ENCODE measurements around the gene PITPNB.
A peak's percentile ranks its signal among the peaks of the same experiment; 100 is the strongest.

Gene PITPNB

DNA sequence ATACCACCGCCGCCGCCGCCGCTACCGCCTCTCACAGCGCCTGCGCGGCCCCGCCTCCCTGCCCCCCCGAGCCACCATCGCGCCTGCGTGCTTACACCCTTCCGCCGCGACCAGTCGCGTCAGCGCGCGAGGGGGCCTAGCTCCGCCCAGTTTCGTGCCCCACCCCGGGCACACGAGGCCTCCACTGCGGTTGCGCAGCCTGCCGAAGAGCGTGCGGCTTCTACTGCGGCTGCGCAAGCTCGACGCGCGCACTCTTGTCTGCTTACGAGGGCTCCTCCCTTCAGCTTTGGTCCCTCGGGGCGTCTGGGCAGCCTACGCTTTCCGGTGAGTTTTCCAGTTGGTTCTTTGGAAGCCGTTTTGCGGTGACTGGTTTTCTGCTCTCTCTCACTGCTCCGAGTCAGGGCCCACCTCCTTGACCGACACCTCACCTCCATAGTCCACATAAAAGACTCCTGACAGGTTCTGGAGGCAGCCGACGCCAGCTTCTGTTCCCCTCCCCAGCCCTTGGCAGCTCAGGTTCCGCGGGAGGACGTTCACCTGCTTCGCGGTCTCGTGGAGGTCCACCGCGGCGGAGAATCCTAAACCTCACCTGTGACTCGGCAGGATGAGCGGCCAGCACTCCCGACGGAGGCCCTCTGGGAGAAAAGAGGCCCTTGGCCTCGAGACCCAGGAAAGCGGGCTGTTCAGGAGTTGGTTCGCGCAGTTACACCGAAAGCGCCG lies at the start of gene PITPNB:
Gene PITPNB, minus strand, starts transcription at position 35 of the 720 bp plus-strand sequence. CDS start 65 bp downstream, outside the sequence.
- H3K4me1 ChIP-seq (ENCODE audit: control insufficient read depth, insufficient read depth, low read length): peaks cover 11% of the 10 kb centered on the region
- H3K27me3 ChIP-seq (ENCODE audit: control insufficient read depth, insufficient read depth, low read length): no peaks in the 10 kb centered on the region
- H3K9ac ChIP-seq (ENCODE audit: low read depth, low read length): peak within 1 kb of the TSS; percentile 93
- H3K4me3 ChIP-seq (ENCODE audit: low read depth, low read length): peak within 1 kb of the TSS; percentile 97
- no peaks in the 10 kb centered on the region for H3K36me3 ChIP-seq (ENCODE audit: control insufficient read depth, insufficient read depth, low read length)
- H3K9me3 ChIP-seq (ENCODE audit: control insufficient read depth, insufficient read depth, low read length): no peaks in the 10 kb centered on the region

DNA sequence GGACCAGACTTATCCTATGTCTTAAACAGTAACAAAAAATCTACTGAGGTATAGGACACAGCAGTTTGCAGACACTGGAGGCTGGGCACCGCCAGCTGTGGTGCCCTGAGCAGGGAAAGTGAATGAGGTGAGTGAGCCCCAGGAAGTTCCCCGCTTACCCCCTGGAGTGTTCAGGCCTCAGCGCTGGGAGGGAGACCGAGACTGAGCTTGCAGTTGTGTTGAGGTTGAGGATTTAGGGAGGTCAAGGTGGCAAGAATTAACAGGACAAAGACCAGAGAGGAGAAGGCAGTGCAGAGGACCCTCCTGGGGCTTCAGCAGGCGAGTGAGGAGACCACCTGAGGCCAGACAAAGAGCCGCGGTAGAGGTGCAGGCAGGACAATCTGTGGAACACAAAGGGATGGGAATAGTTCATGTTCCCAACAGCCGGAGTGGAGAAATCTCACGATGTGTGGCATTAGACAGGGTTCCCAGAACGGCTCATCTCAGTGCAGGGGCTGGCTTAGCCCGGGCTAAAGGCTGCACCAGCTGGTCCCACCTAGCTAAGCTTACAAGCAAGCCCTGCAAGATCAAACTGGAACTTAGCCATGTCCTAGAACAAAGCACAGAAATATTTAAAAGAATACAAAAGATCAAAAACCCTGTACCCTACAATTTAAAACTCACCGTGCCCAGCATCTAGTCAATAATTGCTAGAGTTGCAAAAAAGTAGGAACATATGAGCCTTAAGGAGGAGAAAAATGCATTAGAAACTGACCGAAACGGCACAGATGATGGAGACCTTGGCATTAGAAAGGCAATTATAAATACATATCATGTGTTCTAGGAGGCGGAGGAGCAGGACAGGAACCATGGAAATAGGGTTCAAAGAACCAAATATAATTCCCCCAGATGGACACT lies 47.4 kb upstream of the PITPNB start:
- H3K4me3 ChIP-seq (ENCODE audit: low read depth, low read length): no peak overlapping the region
- H3K9ac ChIP-seq (ENCODE audit: low read depth, low read length): no peak overlapping the region
- peaks cover 7% of the 10 kb centered on the region for H3K4me1 ChIP-seq (ENCODE audit: control insufficient read depth, insufficient read depth, low read length)
- H3K36me3 ChIP-seq (ENCODE audit: control insufficient read depth, insufficient read depth, low read length): no peaks in the 10 kb centered on the region
- no peaks in the 10 kb centered on the region for H3K9me3 ChIP-seq (ENCODE audit: control insufficient read depth, insufficient read depth, low read length)
- H3K27me3 ChIP-seq (ENCODE audit: control insufficient read depth, insufficient read depth, low read length): no peaks in the 10 kb centered on the region

DNA sequence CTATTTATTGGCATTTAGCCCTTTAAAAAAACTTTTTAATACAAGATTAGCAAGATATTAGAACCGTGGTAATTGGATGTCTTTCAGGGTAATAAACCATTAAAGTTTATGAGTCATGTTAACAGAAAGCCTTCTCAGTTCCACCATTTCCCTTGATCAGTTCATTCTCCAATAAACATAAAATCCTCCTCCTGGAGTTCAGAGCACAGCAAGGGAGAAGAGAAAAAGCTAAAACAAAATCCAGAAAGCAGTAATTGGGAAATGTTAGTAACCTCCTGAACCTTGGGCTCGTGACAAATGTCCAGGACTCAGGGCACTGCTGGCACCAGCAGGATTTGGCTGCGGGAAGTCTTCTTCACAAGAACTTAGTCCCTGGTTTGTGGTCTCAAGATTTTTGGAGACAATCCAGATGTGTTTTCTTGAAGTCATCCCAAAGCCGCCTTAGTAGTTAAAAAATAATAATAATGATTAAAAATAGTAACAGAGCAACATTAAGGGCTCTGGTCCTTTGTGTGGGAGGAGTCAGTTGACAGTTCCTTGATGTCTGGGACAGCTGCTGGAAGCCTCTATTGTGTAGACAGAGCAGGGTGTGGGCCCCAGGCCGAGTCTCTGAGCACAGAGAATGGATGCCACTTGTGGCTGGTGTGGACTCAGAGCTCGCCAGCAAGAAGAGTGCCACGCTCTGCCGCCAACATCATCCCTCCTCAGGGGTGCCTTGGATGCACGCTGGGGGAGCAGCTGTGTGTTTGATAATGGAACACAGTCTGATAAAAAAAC lies 43.4 kb upstream of the PITPNB start:
- Histone ChIP-seq H3K4me3 (ENCODE audit: low read depth, low read length) (no peak overlapping the region), H3K4me1 (ENCODE audit: control insufficient read depth, insufficient read depth, low read length) (peaks cover 7% of the 10 kb centered on the region), H3K9me3 (ENCODE audit: control insufficient read depth, insufficient read depth, low read length) (no peaks in the 10 kb centered on the region), H3K36me3 (ENCODE audit: control insufficient read depth, insufficient read depth, low read length) (no peaks in the 10 kb centered on the region), H3K9ac (ENCODE audit: low read depth, low read length) (no peak overlapping the region), H3K27me3 (ENCODE audit: control insufficient read depth, insufficient read depth, low read length) (no peaks in the 10 kb centered on the region)

DNA sequence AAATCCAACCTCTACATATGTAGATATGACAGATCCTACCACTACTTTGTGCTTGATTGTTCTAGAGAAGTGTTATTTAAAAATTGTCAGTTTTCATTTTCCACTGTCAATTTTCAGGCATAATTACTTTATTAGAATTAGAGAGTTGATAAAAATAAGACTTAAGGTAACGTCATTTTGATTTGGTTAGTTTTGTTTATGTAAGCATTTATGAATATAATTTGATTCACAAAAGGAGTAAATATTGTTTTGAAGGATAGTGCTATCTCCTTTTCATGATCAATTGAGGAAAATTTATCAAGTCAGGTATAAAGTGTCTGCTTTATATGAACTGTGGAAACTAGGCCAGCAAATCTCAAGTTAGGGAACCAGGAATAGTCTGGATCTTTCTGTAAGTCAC lies 42.6 kb upstream of the PITPNB start:
- Histone ChIP-seq H3K27me3 (ENCODE audit: control insufficient read depth, insufficient read depth, low read length) (no peaks in the 10 kb centered on the region), H3K9me3 (ENCODE audit: control insufficient read depth, insufficient read depth, low read length) (no peaks in the 10 kb centered on the region), H3K4me1 (ENCODE audit: control insufficient read depth, insufficient read depth, low read length) (peaks cover 7% of the 10 kb centered on the region), H3K9ac (ENCODE audit: low read depth, low read length) (no peak overlapping the region), H3K36me3 (ENCODE audit: control insufficient read depth, insufficient read depth, low read length) (no peaks in the 10 kb centered on the region), H3K4me3 (ENCODE audit: low read depth, low read length) (no peak overlapping the region)

DNA sequence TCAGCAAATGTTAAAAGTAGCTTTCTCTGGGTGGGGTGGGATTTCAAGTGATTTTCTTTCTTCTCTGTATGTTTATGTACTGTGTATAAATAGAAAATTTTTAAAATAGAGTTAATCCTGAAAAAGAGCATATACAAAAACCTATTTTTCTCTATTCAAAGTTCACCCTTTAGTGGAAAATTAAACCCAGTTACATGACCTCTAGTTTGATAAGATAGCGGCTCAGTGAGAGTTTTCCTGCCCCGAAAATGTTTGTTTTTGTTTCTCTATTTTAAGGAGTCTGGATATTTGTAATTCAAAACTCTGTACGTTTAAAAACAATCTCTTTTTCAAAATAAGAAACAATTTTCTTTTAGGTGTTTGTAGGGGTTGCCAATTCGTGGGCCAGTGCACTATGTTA lies 42.1 kb upstream of the PITPNB start:
- Histone ChIP-seq H3K9ac (ENCODE audit: low read depth, low read length) (no peak overlapping the region), H3K9me3 (ENCODE audit: control insufficient read depth, insufficient read depth, low read length) (no peaks in the 10 kb centered on the region), H3K27me3 (ENCODE audit: control insufficient read depth, insufficient read depth, low read length) (no peaks in the 10 kb centered on the region), H3K36me3 (ENCODE audit: control insufficient read depth, insufficient read depth, low read length) (no peaks in the 10 kb centered on the region), H3K4me1 (ENCODE audit: control insufficient read depth, insufficient read depth, low read length) (peaks cover 4% of the 10 kb centered on the region), H3K4me3 (ENCODE audit: low read depth, low read length) (no peak overlapping the region)

DNA sequence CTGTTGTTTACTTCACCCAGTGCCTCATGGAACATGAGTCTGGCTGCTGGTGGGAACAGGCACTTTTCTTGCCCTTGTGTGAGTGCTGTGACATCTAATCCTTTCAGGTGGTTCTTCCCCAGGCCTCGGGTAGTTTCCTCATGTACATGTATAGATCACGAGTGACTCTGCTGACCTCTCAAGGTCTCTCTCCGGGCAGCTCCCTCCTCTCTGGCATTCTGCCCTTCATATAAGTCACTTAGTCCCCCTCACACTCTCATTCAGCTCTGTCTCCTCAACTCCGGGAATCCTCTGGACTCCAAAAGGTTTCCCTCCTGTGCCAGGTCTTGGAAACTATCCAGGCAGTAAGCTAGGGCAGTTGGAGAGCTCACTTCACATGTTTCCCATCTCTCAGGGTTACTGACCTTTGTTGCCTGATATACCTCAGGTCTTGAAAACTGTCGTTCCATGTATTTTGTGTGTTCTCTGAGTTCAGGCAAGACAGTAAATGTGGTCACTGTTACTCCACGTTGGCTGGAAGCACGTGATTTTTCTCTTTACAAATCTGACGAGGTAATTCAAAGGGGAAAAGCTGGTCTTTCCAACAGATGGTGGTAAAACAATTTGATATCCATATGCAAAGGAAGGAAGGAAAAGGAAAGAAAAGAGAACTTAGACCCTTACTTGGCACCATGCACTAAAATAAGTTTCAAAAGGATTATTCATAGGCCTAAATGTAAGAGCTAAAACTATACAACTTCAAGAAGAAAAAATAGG lies 40.5 kb upstream of the PITPNB start:
- H3K27me3 ChIP-seq (ENCODE audit: control insufficient read depth, insufficient read depth, low read length): no peaks in the 10 kb centered on the region
- no peak overlapping the region for H3K9ac ChIP-seq (ENCODE audit: low read depth, low read length)
- no peaks in the 10 kb centered on the region for H3K36me3 ChIP-seq (ENCODE audit: control insufficient read depth, insufficient read depth, low read length)
- no peaks in the 10 kb centered on the region for H3K9me3 ChIP-seq (ENCODE audit: control insufficient read depth, insufficient read depth, low read length)
- no peaks in the 10 kb centered on the region for H3K4me1 ChIP-seq (ENCODE audit: control insufficient read depth, insufficient read depth, low read length)
- no peak overlapping the region for H3K4me3 ChIP-seq (ENCODE audit: low read depth, low read length)

DNA sequence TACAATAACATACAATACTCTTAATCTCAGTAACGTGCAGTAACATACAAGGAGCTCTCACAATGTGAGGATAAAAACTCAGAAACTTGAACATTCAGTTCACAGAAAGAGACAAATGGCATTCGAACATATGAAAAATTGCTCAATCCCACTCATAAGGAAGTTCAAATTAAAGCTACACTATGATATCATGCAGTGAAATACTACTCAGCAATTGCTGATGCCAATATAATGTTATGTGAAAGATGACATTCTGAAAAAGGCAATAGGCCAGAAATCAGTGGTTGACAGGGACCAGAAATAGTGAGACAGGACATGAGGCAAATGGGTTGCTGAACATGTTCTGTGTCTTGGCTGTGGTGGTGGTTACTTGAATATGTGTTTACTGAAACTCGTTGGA lies 33.7 kb upstream of the PITPNB start:
- Histone ChIP-seq H3K36me3 (ENCODE audit: control insufficient read depth, insufficient read depth, low read length) (no peaks in the 10 kb centered on the region), H3K9ac (ENCODE audit: low read depth, low read length) (no peak overlapping the region), H3K9me3 (ENCODE audit: control insufficient read depth, insufficient read depth, low read length) (no peaks in the 10 kb centered on the region), H3K27me3 (ENCODE audit: control insufficient read depth, insufficient read depth, low read length) (no peaks in the 10 kb centered on the region), H3K4me1 (ENCODE audit: control insufficient read depth, insufficient read depth, low read length) (no peaks in the 10 kb centered on the region), H3K4me3 (ENCODE audit: low read depth, low read length) (no peak overlapping the region)

DNA sequence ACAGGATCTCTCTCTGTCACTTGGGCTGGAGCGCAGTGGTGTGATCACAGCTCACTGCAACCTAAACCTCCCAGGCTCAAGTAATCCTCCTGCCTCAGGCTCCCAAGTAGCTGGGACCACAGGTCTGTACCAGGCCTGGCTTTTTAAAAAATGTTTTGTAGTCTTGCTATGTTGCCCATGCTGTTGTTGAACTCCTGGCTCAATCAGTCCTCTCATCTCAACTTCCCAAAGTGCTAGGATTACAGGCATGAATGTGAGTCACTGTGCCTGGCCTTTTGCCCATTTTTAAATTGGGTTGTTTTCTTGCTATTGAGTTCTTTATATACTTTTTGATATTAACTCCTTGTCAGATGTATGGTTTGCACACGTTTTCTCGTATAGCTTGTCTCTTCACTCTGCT lies 33.0 kb upstream of the PITPNB start:
- Histone ChIP-seq H3K4me1 (ENCODE audit: control insufficient read depth, insufficient read depth, low read length) (no peaks in the 10 kb centered on the region), H3K4me3 (ENCODE audit: low read depth, low read length) (no peak overlapping the region), H3K9me3 (ENCODE audit: control insufficient read depth, insufficient read depth, low read length) (no peaks in the 10 kb centered on the region), H3K36me3 (ENCODE audit: control insufficient read depth, insufficient read depth, low read length) (no peaks in the 10 kb centered on the region), H3K27me3 (ENCODE audit: control insufficient read depth, insufficient read depth, low read length) (no peaks in the 10 kb centered on the region), H3K9ac (ENCODE audit: low read depth, low read length) (no peak overlapping the region)

DNA sequence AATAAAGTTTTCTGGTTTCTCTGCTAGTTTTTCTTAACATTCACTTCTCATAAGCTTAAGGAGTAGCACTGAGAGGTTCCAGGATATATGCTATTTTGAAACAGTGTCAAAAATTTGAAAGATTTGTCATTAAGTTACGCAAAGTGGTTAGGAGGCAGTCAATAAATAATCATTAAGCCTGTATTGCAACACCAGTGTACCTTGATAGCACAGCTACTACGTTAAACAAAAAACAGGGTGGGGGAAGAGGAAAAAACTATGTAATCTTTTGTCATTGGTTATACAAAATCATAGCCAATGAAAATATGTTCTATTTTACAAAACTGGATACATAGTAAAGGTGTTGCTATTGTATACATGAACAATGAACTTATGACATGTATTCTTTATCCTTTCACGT lies 30.4 kb upstream of the PITPNB start:
- no peaks in the 10 kb centered on the region for H3K4me1 ChIP-seq (ENCODE audit: control insufficient read depth, insufficient read depth, low read length)
- no peaks in the 10 kb centered on the region for H3K9me3 ChIP-seq (ENCODE audit: control insufficient read depth, insufficient read depth, low read length)
- no peak overlapping the region for H3K9ac ChIP-seq (ENCODE audit: low read depth, low read length)

DNA sequence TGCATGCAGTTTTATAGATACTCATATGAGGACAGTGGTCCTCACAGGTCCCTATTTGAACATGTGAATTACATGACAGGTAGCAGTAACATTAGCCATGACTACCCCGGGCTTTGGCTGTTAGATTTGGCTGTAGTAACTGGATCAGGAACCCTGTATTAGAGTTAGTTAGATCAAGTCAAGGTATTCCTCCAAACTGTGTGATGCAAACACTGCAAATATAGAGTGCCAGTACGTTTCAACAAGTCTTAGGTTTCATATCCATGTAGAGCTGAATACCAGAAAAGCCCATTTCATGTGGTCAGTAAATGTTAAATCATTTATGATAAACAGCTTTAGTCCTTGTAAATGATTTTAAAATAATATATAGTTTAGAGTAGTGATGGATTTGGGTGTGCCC lies 29.5 kb upstream of the PITPNB start:
- Histone ChIP-seq H3K9me3 (ENCODE audit: control insufficient read depth, insufficient read depth, low read length) (no peaks in the 10 kb centered on the region), H3K4me3 (ENCODE audit: low read depth, low read length) (no peak overlapping the region), H3K27me3 (ENCODE audit: control insufficient read depth, insufficient read depth, low read length) (no peaks in the 10 kb centered on the region), H3K4me1 (ENCODE audit: control insufficient read depth, insufficient read depth, low read length) (no peaks in the 10 kb centered on the region), H3K9ac (ENCODE audit: low read depth, low read length) (no peak overlapping the region), H3K36me3 (ENCODE audit: control insufficient read depth, insufficient read depth, low read length) (no peaks in the 10 kb centered on the region)

More for the DNA sequence above, 30.4 kb upstream of the PITPNB start:
- Histone ChIP-seq H3K4me3 (ENCODE audit: low read depth, low read length) (no peak overlapping the region), H3K36me3 (ENCODE audit: control insufficient read depth, insufficient read depth, low read length) (no peaks in the 10 kb centered on the region), H3K27me3 (ENCODE audit: control insufficient read depth, insufficient read depth, low read length) (no peaks in the 10 kb centered on the region)

DNA sequence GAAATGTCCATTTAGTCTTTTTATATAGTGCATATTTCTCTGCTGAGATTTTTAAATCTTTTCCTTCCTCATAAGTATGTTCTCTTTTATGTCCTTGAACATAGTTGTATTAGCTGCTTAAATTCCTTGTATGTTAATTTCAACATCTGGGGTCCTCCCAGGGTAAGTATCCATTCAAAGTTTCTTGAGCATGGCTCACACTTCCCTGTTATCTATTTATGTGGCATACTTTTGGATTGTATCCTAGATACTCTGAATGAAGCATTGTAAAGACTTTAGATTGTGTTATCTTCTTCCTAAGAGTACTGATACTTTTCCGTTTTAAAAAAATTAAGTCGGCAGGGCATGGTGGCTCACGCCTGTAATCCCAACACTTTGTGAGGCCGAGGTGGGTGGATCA lies 28.4 kb upstream of the PITPNB start:
- Histone ChIP-seq H3K27me3 (ENCODE audit: control insufficient read depth, insufficient read depth, low read length) (no peaks in the 10 kb centered on the region), H3K4me3 (ENCODE audit: low read depth, low read length) (no peak overlapping the region), H3K36me3 (ENCODE audit: control insufficient read depth, insufficient read depth, low read length) (no peaks in the 10 kb centered on the region), H3K9me3 (ENCODE audit: control insufficient read depth, insufficient read depth, low read length) (no peaks in the 10 kb centered on the region), H3K9ac (ENCODE audit: low read depth, low read length) (no peak overlapping the region), H3K4me1 (ENCODE audit: control insufficient read depth, insufficient read depth, low read length) (no peaks in the 10 kb centered on the region)

All from iPS-15b (cell line).